Stimulated activated CD8-positive, alpha-beta memory T cell treated with anti-CD3 and anti-CD28 coated beads, Interleukin-12 subunit alpha, Interleukin-12 subunit beta, amount 100 ng/mL, for 1 hour (primary cell): ENCODE measurements around the gene AK8.
A peak's percentile ranks its signal among the peaks of the same experiment; 100 is the strongest.

ENCODE experiments used
- DNase-seq: peaks from one replicate; pipeline ENCODE4 v3.0.0-alpha.2; 2020; ENCODE audit warnings: low read depth

The AK8 gene

GRCh38 chr9:132770770-132771310, 107.2 kb downstream of the AK8 start:
- DNase-seq, result no peak

GRCh38 chr9:132769906-132770769, 107.9 kb downstream of the AK8 start:
- peak; percentile 36 for DNase-seq

- DNase-seq, result peak; percentile 39
Observed at GRCh38 chr9:132768932-132769905, 108.9 kb downstream of the AK8 start.

GRCh38 chr9:132763574-132763973, 114.5 kb downstream of the AK8 start:
- DNase-seq, result no peak

- DNase-seq, result no peak
Observed at GRCh38 chr9:132762896-132763295, 115.2 kb downstream of the AK8 start.

- DNase-seq, result no peak
Observed at GRCh38 chr9:132761602-132762001, 116.5 kb downstream of the AK8 start.

- no peak for DNase-seq
Observed at GRCh38 chr9:132760057-132760456, 118.0 kb downstream of the AK8 start.

- DNase-seq, result no peak
Observed at GRCh38 chr9:132757016-132757415, 121.1 kb downstream of the AK8 start.

GRCh38 chr9:132756214-132756845, 121.8 kb downstream of the AK8 start:
- DNase-seq, result no peak

GRCh38 chr9:132755096-132755495, 123.0 kb downstream of the AK8 start:
- no peak for DNase-seq

GRCh38 chr9:132754236-132754635, 123.8 kb downstream of the AK8 start:
- no peak for DNase-seq

GRCh38 chr9:132753593-132753880, 124.5 kb downstream of the AK8 start:
- DNase-seq, result no peak

- DNase-seq, result no peak
Observed at GRCh38 chr9:132752877-132753592, 125.0 kb downstream of the AK8 start.

- DNase-seq, result no peak
Observed at GRCh38 chr9:132750668-132751067, 127.4 kb downstream of the AK8 start.

GRCh38 chr9:132749306-132749705, 128.8 kb downstream of the AK8 start:
- DNase-seq, result no peak

- DNase-seq, result no peak
Observed at GRCh38 chr9:132748450-132748849, 129.6 kb downstream of the AK8 start.

GRCh38 chr9:132745756-132746709, 132.1 kb downstream of the AK8 start:
- no peak for DNase-seq

- DNase-seq, result no peak
Observed at GRCh38 chr9:132744881-132745755, 133.0 kb downstream of the AK8 start.

- no peak for DNase-seq
Observed at GRCh38 chr9:132743931-132744479, 134.1 kb downstream of the AK8 start.
